GM12878 (cell line): Measurements from ENCODE around the gene NCL. TPM values are rescaled to one million over a fixed set of nuclear protein-coding genes. Genes with fewer than 3 reads are reported as not detected.
A peak's percentile ranks its signal among the peaks of the same experiment; 100 is the strongest.

Experiments
- ATAC-seq: fragments of 200-7000 bp; cut with Tn5 transposase; 3 replicates; pipeline ENCODE4 v1.9.1; 2020; ENCODE audit warnings: mild to moderate bottlenecking, moderate library complexity
- BruUV-seq: library from RNA; stranded (reverse); fragments of 400-500 nt; replicated peaks from 2 replicates; lab custom pipeline; 2021; lab: Mats Ljungman, UMichigan
- CTCF ChIA-PET: fragments of 300-600 bp; sonication (Branson Sonifier 250); formaldehyde crosslinking; extraction: SDS; loops from one replicate; lab custom pipeline; 2021; ENCODE audit warnings: inconsistent platforms; lab: Yijun Ruan, JAX
- POLR2A ChIA-PET: fragments of 350-600 bp; formaldehyde crosslinking; extraction: SDS; loops from one replicate; lab custom pipeline; 2021; ENCODE audit warnings: inconsistent platforms; lab: Charles Lee
- RAD21 ChIA-PET: fragments of 300-600 bp; sonication (Branson Sonifier 250); formaldehyde crosslinking; loops from one replicate; lab custom pipeline; 2023; ENCODE audit warnings: antibody characterized with exemption; ENCODE audit not compliant: unreplicated experiment; lab: Charles Lee
- SMC1A ChIA-PET: fragments of 300-600 bp; sonication (Branson Sonifier 250); formaldehyde crosslinking; loops from one replicate; lab custom pipeline; 2023; ENCODE audit not compliant: unreplicated experiment, uncharacterized antibody; lab: Charles Lee
- DNase-seq: peaks from one replicate; pipeline ENCODE4 v3.0.0-alpha.2; 2011; ENCODE audit warnings: low read depth, low spot score
- FAIRE-seq: peaks from 3 replicates; lab custom pipeline; 2011; peaks lifted over from hg19 to GRCh38; lab: Jason Lieb, UNC
- H2AFZ ChIP-seq: 2 replicates; pipeline ENCODE4 v1.6.0; 2011; ENCODE audit warnings: low read depth, low read length, control low read depth; ENCODE audit not compliant: control insufficient read depth
- H3K27ac ChIP-seq: 2 replicates; pipeline ENCODE4 v1.5.1; 2011; ENCODE audit warnings: control low read depth; ENCODE audit not compliant: control insufficient read depth, insufficient read depth
- H3K27me3 ChIP-seq, 2 experiments: replicated peaks in 1 of 2; 2 replicates each; pipeline versions ENCODE4 v1.6.0 to v1.6.1; 2011; ENCODE audit warnings: low read length in 1 of 2; ENCODE audit not compliant: control insufficient read depth in 2 of 2, insufficient read depth in 2 of 2
- H3K36me3 ChIP-seq, 2 experiments: 2 replicates each; pipeline ENCODE4 v1.5.1; 2011; ENCODE audit warnings: low read length in 1 of 2; ENCODE audit not compliant: control insufficient read depth in 2 of 2, insufficient read depth in 2 of 2
- H3K4me1 ChIP-seq: 2 replicates; pipeline ENCODE4 v1.6.1; 2011; ENCODE audit warnings: mild to moderate bottlenecking, low read length, moderate library complexity, mixed read lengths; ENCODE audit not compliant: control insufficient read depth, insufficient read depth
- H3K4me2 ChIP-seq: 2 replicates; pipeline ENCODE4 v1.6.0; 2011; ENCODE audit warnings: control low read depth; ENCODE audit not compliant: control insufficient read depth, insufficient read depth
- H3K4me3 ChIP-seq: fragments of 200-600 bp; sonication (generic); 2 replicates; pipeline ENCODE4 v1.5.1; 2016
- H3K79me2 ChIP-seq: 2 replicates; pipeline ENCODE4 v1.6.0; 2011; ENCODE audit warnings: low read length; ENCODE audit not compliant: control insufficient read depth, insufficient read depth
- H3K9ac ChIP-seq: 2 replicates; pipeline ENCODE4 v1.8.0; 2011; ENCODE audit warnings: low read length, control low read depth, mixed read lengths; ENCODE audit not compliant: control insufficient read depth, insufficient read depth
- H3K9me3 ChIP-seq: replicated peaks from 3 replicates; pipeline ENCODE4 v1.5.1; 2011; ENCODE audit warnings: mild to moderate bottlenecking, low read length; ENCODE audit not compliant: control insufficient read depth, insufficient read depth
- H4K20me1 ChIP-seq: 2 replicates; pipeline ENCODE4 v1.6.0; 2011; ENCODE audit not compliant: control insufficient read depth, insufficient read depth
- IRF5 ChIP-seq: fragments of 450-650 bp; IDR thresholded peaks from 2 replicates; pipeline ENCODE4 v1.6.1; 2017; ENCODE audit warnings: borderline replicate concordance
- POLR2A ChIP-seq: IDR thresholded peaks from 2 replicates; pipeline ENCODE4 v1.6.1; 2011; ENCODE audit warnings: low read depth, mild to moderate bottlenecking, low read length
- POLR2AphosphoS5 ChIP-seq: IDR thresholded peaks from 2 replicates; pipeline ENCODE4 v1.6.1; 2011; ENCODE audit warnings: mild to moderate bottlenecking, low read length, inconsistent platforms
- ZNF622 ChIP-seq: fragments of 450-650 bp; IDR thresholded peaks from 2 replicates; pipeline ENCODE4 v1.6.1; 2017; ENCODE audit warnings: mild to moderate bottlenecking, inconsistent platforms
- WGBS: methylation state at CpG from one replicate; pipeline ENCODE4 v1.1.6; 2016; ENCODE audit warnings: low lambda C conversion rate; ENCODE audit not compliant: insufficient replicate concordance, insufficient coverage; ENCODE audit errors: missing lambda C conversion rate; 5-methylcytosine and 5-hydroxymethylcytosine counted together
- in situ Hi-C: fragments of 300-500 bp; cut with MboI; formaldehyde crosslinking; loops from 9 replicates; pipeline ENCODE4 v1.14.3; 2018; ENCODE audit warnings: mixed read lengths
- intact Hi-C: fragments of 100-400 bp; cut with micrococcal nuclease; formaldehyde crosslinking; loops from one replicate; pipeline ENCODE4 v1.14.2; 2022; ENCODE audit not compliant: unreplicated experiment
- polyA plus RNA-seq, 11 experiments: library from polyadenylated mRNA; depleted of rRNA in 4 of 11; unstranded in 6 of 11; stranded (reverse) in 5 of 11; fragments of >200 nt; fragmentation: Nextera tagmentation in 4 of 11; fragmentation: Illumina TruSeq in 1 of 11; extraction: Ambion mirVana in 4 of 11; extraction: Trizol in 1 of 11; gene quantifications; 1 replicate in 1 of 11; 2 replicates in 10 of 11; pipeline versions ENCODE4 v1.2.1 to v1.2.3, GENCODE V29; 2011 to 2016; ENCODE audit warnings: inconsistent platforms in 2 of 11, missing spikeins in 2 of 11, low read depth in 1 of 11
- total RNA-seq, 4 experiments: library from RNA; depleted of rRNA in 3 of 4; stranded (reverse); fragments of >200 nt in 3 of 4; fragmentation: Illumina TruSeq in 1 of 4; extraction: Trizol in 1 of 4; gene quantifications; 2 replicates each; pipeline versions ENCODE4 v1.2.1 to v1.2.3, GENCODE V29; 2013 to 2021

NCL gene
- total and polyA plus RNA-seq, 10 of the 15 experiments (the other 5 are each of a cell fraction or from before 2014, with no cell fraction given), result 123 to 1,207 (median 529) TPM

- intact Hi-C loops, result no loop called here
- no TSS peak for BruUV-seq
- 73% methylated on average over 6 of the region's 6 CpGs for WGBS
- no peak overlapping the region for H3K4me2 ChIP-seq
- DNase-seq (no peak), FAIRE-seq (no peak), ATAC-seq (no peak)
- in situ Hi-C loops, result no loop called here
- H3K9ac ChIP-seq, result no peak overlapping the region
- POLR2A ChIA-PET, result interaction anchor here (0.7 kb wide), 1 partner anchor 12 kb away, joined by 3 read pairs; no protein-coding TSS in a partner anchor
- RAD21 ChIA-PET, result interaction anchor here (1.3 to 6.0 kb wide), 2 partner anchors 56 to 228 kb away, joined by 3 to 59 read pairs; no protein-coding TSS in a partner anchor
- no peaks in the 10 kb centered on the region for H3K9me3 ChIP-seq
- SMC1A ChIA-PET, result interaction anchor here (0.6 to 1.8 kb wide), 6 partner anchors 26 to 1305 kb away, joined by 3 to 7 read pairs (median 3); no protein-coding TSS in a partner anchor
- H2AFZ ChIP-seq, result no peak overlapping the region
- no peaks in the 10 kb centered on the region for H3K27me3 ChIP-seq
- no peak overlapping the region for H3K27ac ChIP-seq
- H3K79me2 ChIP-seq, result peaks cover 28% of the 10 kb centered on the region
- H3K4me3 ChIP-seq, result no peak overlapping the region
- no peak for TF ChIP-seq ZNF622
- TF ChIP-seq IRF5, result no peak
- peak; percentile 62; the same call in 1 of the 2 replicates for TF ChIP-seq POLR2AphosphoS5
- peak; percentile 20; the same call in 1 of the 2 replicates for TF ChIP-seq POLR2A
- TF ChIP-seq, all 136 proteins: peak for 2
- H4K20me1 ChIP-seq, result peaks cover 2% of the 10 kb centered on the region; the same call in 1 of the 2 replicates
- peaks cover 46 to 80% of the 10 kb centered on the region in 2 experiments for H3K36me3 ChIP-seq
- CTCF ChIA-PET, result interaction anchor here (1.0 to 6.5 kb wide), 4 partner anchors 27 to 353 kb away, joined by 5 to 63 read pairs (median 9); no protein-coding TSS in a partner anchor
- peaks cover 1% of the 10 kb centered on the region; the same call in 1 of the 2 replicates for H3K4me1 ChIP-seq
These were observed 7.8 kb downstream of the NCL start for GRCh38 chr2:231456295-231457004.
